HG03108 (cell line): ENCODE data around the gene NTN3.
"Not testable (repeated sequence)": the region's sequence is repeated elsewhere in the genome, so short reads cannot be mapped to it uniquely, and the experiment has no call there.

Experiments used
- ATAC-seq: cut with Tn5 transposase; IDR thresholded peaks from one replicate; pipeline ENCODE4 v1.9.1; 2021; ENCODE audit warnings: moderate library complexity; ENCODE audit not compliant: unreplicated experiment

NTN3 gene

DNA sequence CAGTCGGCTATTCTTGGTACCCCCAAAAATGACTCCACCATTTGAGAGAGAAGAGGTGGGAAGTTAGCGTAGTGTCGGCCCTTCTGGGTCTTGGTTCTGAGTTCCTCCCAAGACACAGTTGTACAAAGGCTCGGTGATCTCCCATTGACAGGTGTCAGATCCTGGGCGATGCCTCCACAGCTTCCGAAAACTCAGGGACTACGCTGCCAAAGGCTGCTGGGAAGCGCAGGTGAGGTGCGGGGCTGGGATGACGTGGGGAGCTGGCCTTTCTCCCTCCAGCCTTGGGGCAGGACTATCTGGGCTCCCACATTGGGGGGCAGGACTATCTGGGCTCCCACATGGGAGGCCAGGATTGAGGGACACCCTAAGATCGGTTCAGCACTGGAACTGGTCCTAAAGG lies 31.5 kb upstream of the NTN3 start:
- ATAC-seq: no peak

DNA sequence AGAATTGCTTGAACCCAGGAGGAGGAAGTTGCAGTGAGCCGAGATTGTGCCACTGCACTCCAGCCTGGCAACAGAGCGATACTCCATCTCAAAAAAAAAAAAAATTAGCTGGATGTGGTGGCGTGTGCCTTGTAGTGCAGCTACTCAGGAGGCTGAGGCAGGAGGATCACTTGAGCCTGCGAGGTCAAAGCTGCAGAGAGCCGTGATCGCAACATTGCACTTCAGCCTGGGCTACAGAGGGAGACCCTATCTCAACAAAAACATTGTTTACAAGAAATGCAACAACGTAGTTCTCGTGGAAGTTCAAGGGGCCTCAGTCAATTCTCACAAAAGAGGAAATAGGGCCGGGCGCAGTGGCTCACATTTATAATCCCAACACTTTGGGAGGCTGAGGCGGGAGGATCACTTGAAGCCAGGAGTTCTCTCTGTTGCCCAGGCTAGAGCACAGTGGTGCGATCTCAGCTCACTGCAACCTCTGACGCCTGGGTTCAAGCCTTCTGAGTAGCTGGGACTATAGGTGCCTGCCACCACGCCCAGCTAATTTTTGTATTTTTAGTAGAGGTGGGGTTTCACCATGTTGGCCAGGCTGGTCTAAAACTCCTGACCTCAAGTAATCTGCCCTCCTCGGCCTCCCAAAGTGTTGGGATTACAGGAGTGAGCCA lies 29.8 kb upstream of the NTN3 start:
- ATAC-seq: not testable (repeated sequence)

DNA sequence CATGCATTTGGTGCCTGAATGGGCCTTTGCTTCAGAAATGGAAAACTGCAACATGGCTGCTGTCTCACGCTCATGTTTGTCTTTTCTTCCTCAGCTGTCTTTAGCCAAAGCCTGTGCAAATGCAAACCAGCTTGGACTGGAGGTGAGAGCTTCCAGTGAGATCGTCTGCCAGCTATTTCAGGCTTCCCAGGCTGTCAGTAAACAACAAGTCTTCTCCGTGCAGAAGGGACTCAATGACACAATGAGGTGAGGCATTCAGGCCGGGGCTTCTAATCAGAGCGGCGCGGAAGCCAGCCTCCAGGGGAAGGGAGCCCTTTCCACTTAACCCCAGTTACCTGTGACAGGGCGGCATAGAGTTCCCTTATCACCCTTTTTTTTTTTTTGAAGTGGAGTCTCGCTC lies 27.5 kb upstream of the NTN3 start:
- ATAC-seq: no peak

DNA sequence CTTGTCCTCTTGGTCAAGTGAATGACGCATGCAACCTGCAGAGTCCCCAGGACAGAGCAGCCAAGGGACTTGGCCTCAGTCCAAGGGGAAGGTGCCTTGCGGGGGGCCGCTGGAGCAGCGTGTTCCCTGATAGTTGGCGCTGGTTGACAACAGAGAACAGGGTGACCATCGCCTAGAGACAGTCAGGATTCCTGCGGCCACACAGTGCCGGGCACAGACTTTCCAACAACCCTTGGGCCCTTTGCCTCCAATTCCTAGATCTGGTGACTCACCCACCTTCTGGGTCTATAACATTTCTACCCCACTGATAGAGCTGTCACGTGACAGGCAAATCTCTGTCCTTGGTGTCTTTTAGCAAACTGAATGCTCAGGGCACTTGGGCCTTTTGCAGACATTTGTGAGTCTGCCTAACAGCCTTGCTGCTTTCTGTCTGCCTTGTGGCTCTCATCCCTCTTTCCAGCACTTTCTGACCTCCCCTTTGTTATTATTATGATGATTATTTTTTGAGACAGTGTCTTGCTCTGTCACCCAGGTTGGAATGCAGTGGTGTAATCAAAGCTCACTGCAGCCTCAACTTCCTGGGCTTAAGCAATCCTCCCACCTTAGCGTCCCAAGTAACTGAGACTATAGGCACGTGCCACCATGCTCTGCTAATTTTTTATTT lies 23.0 kb upstream of the NTN3 start:
- no peak for ATAC-seq

DNA sequence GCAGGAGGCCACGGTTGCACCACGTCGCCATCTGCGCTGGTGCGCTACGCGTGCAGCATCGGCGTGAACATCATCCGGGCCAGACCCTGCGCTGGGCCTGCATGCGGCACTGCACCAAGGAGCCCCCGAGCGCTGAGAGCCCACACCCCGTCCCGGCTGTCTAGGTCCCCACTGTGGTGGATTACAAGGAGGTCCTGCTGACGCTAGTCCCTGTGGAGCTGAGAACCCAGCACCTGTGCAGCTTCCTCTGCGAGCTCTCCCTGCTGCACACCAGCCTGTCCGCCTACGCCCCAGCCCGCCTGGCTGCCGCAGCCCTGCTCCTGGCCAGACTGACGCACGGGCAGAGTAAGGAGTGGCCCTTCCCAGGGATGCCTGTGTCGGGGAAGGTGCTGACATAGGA lies 22.0 kb upstream of the NTN3 start:
- no peak for ATAC-seq

DNA sequence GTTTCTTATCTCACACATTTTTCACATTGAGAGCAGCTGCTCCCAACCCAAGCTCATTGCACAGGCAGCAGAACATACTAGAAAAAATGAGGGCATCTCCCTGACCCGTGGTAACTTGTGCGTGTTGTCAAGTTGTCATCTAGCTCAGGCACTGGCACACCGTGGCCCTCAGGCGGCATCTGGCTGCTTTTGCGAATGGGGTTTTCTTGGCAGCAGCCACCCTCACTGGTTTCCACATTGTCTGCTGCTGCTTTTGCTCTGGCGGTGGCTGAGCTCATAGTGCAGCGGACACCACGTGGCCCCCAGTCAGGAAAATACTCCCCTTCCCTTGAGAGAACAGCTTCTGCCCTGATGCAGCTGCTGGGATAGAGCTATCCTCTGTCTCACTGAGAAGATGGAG lies 20.6 kb upstream of the NTN3 start:
- ATAC-seq: no peak

DNA sequence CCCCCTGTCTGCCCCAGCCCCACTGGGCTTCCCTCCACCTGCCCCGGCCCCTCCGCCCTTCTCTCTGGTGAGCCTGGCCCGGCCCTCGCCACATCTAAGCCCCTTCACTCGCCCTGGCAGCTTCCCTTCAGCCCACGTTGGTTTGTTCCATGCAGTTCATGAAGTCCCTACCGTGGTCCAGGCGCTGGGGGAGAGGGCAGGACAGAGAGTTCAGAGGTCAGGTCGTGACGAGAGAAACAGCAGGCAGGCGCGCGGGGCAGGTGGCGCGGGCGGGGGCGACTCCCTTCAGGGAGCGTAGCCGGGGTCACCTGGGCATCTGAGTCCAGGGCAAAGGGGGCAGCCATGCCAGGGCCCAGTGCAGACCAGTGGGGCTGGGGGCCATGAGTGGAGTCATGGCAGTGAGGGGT lies 20.1 kb upstream of the NTN3 start:
- ATAC-seq: no peak

DNA sequence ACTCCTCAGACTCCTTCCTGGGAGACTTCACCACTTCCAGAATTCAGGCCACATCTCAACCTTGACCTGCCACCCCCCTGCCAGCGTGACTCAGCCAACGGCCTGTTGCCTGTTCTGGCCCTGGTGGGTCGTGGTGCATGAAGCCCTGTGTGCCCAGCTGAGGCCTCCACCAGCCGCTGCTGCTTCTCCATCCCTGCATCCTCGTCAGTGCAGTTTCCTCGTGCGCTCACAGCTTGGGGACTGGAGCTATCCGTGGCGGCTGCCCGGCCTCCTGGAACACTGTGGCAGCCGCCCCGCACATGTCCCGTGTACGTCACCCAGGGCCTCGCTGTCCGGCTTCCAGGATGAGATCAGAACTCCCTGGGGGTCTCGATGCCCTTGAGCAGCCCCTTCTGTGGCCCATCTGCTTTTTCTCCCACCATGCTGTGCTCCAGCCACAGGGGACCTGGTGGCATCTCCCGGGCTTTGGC lies 19.2 kb upstream of the NTN3 start:
- no peak for ATAC-seq

DNA sequence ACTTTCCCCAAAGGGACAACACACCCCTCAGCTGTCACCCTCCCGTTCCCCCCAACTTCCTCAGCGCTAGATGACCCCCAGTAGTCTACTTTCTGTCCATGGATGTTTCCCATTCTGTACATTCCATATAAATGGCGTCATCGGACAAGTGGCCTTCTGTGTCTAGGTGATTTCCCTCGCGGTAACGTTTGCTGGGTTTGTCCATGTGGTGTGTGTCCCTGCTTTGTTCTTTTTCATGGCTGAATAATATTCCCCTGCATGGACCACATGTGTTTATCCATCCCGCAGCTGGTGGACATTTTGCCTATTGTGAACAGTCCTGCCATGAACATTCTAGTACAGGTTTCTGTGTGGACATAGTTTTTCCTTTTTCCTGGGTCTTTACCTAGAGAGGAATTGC lies 18.4 kb upstream of the NTN3 start:
- ATAC-seq: no peak

DNA sequence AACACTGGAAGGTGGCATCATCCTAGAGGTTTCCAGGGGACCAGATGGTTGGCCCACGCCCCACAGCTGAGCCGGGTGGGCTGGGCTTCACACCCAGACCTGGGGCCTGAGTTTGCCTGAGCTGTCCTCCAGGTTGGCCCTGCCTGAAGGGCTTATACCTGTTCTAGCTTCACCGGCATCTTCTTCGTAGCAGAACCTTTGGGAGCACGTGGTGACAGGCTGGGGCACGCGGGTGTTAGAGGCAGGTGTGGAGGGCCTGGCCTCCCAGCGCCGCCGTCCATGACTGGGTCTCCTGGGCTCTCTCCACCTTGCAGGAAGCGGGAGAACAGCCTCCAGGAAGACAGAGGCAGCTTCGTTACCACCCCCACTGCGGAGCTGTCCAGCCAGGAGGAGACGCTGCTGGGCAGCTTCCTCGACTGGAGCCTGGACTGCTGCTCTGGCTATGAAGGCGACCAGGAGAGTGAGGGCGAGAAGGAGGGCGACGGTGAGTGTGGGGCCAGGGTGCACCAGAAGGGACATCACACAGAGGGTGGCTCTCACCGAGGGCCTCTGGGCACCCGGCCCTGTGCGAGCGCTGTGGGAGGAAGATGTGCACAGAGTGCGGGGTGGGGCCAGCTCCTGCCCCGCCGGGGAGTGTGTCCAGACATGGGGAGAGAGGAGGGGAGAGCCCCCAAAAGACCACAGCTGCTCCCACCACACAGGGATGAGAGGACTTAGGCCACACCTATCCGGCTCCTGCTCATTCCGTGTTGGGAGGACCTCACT lies 15.8 kb upstream of the NTN3 start:
- no peak for ATAC-seq

DNA sequence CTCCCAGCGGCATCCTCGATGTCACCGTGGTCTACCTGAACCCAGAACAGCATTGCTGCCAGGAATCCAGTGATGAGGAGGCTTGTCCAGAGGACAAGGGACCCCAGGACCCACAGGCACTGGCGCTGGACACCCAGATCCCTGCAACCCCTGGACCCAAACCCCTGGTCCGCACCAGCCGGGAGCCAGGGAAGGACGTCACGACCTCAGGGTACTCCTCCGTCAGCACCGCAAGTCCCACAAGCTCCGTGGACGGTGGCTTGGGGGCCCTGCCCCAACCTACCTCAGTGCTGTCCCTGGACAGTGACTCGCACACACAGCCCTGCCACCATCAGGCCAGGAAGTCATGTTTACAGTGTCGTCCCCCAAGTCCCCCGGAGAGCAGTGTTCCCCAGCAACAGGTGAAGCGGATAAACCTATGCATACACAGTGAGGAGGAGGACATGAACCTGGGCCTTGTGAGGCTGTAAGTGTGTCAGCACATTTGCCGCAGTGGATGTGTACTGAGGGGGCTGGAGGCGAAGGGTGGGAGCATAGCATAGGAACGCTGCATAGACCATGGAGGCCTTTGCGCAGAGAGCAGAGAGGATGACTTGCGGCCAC lies 14.4 kb upstream of the NTN3 start:
- ATAC-seq: no peak

DNA sequence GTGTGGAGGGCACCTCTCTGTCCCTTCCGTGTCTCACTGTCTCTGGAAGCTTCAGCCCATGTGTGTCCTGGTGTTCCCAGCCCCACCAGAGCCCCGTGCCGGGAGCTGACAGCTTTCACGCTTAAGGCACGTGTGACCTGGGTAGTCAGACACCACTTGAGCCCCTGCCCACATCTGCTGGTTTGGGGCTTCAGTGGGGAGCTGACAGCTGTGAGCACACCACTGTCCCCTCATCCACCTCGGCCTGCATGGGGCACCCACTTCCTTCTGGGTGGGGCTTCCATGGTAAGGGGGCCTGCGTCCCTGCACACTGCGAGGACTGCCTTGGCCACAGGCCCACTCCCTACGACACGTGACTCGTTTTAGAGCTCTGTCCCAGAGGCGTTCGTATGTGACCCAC lies 13.8 kb upstream of the NTN3 start:
- no peak for ATAC-seq

DNA sequence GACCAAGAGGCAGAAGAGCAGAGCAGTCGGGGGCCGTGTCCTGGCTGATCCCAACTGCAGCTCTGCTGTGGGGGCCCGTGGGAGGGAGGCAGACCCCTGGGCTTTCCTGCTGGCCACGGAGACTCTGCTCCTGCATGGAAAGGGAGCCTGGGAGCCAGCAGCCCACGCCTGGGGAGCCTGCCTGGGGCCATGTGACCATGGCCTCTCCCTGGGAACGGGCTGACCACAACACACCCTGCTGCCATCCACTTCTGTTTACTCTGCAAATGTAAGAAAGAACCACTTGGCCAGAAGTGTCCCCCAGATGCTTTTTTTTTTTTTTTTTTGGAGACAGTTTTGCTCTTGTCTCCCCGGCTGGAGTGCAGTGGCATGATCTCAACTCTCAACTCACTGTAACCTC lies 13.2 kb upstream of the NTN3 start:
- ATAC-seq: no peak

DNA sequence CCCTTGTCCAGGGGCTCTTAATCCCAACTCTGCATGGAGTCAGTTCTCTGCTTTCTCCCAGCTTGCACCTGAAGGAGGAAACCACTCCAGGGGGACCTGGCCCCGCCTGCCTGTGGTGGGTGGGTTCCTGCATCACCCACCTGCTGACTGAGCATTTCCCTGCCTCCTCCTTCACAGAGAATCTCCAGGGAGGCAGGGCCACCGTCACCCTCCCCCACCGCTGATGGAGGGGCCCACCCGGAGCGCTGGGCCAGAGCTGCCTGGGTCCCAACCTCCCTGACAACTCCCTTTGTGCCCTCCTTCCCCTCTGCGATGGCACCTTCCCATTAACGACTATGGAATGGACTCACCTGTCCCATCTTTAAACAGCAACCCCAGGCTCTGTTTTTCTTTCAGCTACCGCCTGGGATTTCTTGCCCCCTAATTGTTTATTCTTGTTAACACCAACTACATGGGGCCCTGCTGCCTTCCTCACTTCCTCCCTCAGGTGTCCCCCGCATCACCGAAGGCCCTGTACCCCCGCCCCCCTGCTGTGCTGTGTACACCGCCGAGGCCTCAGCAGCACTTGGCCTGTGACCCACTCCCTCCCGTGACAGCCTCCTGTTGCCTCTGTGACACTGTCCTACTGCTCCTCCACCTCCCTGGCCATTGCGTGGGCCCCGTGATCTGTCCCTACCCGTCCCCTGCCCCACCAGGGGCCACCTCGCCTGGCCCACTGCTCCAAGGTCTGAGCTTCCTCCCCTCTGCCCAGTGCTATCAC lies 12.0 kb upstream of the NTN3 start:
- no peak for ATAC-seq

DNA sequence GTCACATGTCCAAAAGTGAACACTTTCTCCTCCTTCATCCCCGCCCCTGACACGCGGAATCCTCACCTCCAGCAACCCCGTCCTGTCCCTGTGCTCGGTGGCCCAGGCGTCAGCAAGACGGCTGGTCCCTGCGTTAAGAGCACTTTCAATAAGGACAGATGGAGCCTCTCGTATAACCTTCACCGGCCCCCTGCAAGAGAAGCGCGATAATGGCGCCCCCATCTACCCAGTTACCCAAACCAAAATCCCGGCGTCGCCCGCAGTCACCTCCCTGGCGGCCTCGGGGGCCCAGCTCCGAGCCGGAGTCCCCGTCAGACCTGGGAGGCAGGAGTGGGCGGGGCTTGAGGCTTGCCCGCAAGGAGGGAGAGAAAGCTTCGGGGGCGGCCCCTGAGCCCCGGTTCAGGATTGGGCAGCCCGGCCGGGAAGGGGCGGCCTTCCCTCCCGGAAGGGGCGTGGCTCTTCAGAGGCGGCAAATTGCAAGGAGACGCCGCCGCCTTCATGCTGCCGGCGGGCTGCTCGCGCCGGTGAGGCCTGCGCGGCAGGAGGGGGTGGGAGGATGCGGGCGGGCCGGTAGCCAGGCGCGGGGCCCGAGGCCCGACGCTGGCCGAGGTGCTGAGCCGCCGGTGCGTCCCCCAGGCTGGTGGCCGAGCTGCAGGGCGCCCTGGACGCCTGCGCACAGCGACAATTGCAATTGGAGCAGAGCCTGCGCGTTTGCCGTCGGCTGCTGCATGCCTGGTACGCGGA lies 11.3 kb upstream of the NTN3 start, which contains the start of gene TEDC2:
TEDC2 (plus strand) TSS at position 463 of the 744 bp plus-strand sequence; CDS start at position 499, 36 bp downstream.
- peak; percentile 89 for ATAC-seq

DNA sequence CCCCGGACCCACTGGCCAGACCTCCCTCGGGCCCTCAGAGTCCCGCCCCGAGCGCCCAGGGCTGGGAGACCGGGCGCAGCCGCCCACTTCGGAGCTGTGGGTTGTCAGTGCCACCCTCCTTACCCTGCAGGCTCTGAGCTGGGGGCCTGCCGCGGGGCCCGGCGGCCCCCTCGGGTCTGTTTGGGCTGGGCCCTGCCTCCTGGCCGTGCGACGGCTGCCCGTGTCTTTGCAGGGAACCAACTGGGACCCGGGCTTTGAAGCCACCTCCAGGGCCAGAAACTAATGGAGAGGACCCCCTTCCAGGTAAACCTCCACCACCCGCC lies 10.7 kb upstream of the NTN3 start:
- no peak for ATAC-seq

DNA sequence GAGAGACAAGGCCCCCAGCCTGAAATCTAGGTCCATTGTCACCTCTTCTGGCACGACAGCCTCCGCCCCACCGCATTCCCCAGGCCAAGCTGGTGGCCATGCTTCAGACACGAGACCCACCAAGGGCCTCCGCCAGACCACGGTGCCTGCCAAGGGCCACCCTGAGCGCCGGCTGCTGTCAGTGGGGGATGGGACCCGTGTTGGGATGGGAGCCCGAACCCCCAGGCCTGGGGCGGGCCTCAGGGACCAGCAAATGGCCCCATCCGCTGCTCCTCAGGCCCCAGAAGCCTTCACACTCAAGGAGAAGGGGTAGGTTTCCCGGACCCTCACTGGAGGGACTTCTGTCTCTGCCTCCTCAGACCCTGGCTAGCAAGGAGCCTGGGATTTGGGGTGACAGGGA lies 10.2 kb upstream of the NTN3 start:
- no peak for ATAC-seq

DNA sequence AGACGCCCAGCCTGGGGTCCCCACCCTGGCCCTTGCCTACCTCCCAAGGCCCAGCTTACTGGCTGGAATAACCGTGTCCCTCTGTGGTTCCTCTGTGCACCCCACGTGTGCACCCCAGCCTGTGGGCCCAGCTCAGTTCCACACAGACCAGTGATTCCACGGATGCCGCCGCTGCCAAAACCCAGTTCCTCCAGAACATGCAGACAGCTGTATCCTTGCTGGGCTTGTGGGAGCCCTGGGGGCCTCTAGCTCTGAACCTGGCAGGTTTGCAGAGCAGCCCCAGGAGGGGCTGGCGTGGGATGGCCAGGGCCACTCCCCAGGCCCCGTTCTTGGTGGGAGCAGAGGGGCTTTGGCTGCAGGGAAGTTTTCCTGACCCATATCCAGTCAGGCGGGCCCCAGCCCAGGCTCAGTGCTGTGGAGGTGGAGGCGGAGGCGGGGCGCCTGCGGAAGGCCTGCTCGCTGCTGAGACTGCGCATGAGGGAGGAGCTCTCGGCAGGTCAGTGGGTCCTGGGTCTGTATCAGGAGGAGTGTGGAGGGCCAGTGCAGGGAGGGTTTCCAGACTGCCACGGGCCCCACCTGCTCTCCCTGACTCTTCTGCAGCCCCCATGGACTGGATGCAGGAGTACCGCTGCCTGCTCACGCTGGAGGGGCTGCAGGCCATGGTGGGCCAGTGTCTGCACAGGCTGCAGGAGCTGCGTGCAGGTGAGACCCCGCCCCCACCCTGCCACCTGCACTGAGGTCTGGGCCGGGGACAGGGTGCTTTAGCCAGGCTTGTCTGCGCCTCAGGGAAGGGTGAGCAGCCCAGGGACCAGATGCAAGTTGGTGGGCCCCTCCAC lies 8.8 kb upstream of the NTN3 start:
- no peak for ATAC-seq

DNA sequence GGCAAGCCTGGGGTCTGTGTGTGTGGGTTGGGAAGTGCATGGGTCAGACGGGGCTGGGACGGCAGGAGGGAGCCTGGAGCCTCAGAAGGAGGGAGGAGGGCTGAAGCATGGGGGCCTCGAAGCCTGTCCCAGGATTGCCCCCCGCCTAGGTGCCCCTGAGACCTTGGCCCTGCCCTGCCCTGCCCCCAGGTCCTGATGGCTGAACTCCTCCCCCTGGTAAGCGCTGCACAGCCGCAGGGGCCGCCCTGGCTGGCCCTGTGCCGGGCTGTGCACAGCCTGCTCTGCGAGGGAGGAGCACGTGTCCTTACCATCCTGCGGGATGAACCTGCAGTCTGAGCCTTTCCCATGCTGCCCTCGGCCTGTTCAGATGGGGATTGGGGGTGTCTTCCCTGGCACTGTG lies 6.8 kb upstream of the NTN3 start:
- no peak for ATAC-seq
